Ishikawa (cell line): ENCODE data around the gene VEGFA.
A peak's percentile ranks its signal among the peaks of the same experiment; 100 is the strongest.

ENCODE experiments used
- CEBPB ChIP-seq: IDR thresholded peaks from 2 replicates; pipeline ENCODE4 v1.6.1; 2012
- CREB1 ChIP-seq: IDR thresholded peaks from 2 replicates; pipeline ENCODE4 v1.6.1; 2012; ENCODE audit warnings: low read depth
- EGR1 ChIP-seq: IDR thresholded peaks from 2 replicates; pipeline ENCODE4 v1.6.1; 2012
- EP300 ChIP-seq: IDR thresholded peaks from 2 replicates; pipeline ENCODE4 v1.6.1; 2012; ENCODE audit warnings: borderline replicate concordance
- FOXM1 ChIP-seq: IDR thresholded peaks from 2 replicates; pipeline ENCODE4 v1.6.1; 2012; ENCODE audit warnings: low read depth, borderline replicate concordance
- NFIC ChIP-seq: IDR thresholded peaks from 2 replicates; pipeline ENCODE4 v1.6.1; 2012
- RAD21 ChIP-seq: IDR thresholded peaks from 2 replicates; pipeline ENCODE4 v1.6.1; 2012; ENCODE audit warnings: low read depth
- TAF1 ChIP-seq: IDR thresholded peaks from 2 replicates; pipeline ENCODE4 v1.6.1; 2012; ENCODE audit warnings: low read depth, mild to moderate bottlenecking
- TCF12 ChIP-seq: IDR thresholded peaks from 2 replicates; pipeline ENCODE4 v1.6.1; 2012; ENCODE audit warnings: low read depth
- TEAD4 ChIP-seq: IDR thresholded peaks from 2 replicates; pipeline ENCODE4 v1.6.1; 2012
- USF1 ChIP-seq: IDR thresholded peaks from 2 replicates; pipeline ENCODE4 v1.6.1; 2012
- YY1 ChIP-seq: IDR thresholded peaks from 2 replicates; pipeline ENCODE4 v1.6.1; 2012; ENCODE audit warnings: low read depth
- ZBTB7A ChIP-seq: IDR thresholded peaks from 2 replicates; pipeline ENCODE4 v1.6.1; 2012; ENCODE audit warnings: low read depth
- TF ChIP-seq, protein P1 (sequence below): IDR thresholded peaks from 2 replicates; pipeline ENCODE4 v1.6.1; 2012
- TF ChIP-seq, protein P2 (sequence below): IDR thresholded peaks from 2 replicates; pipeline ENCODE4 v1.6.1; 2012; ENCODE audit warnings: low read depth, mild to moderate bottlenecking

VEGFA gene

GRCh38 chr6:43767553-43768505, 2.2 kb upstream of the VEGFA start:
- TF ChIP-seq, protein P1, sequence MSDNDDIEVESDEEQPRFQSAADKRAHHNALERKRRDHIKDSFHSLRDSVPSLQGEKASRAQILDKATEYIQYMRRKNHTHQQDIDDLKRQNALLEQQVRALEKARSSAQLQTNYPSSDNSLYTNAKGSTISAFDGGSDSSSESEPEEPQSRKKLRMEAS, result no peak
- TF ChIP-seq EP300 (no peak), EGR1 (no peak), CREB1 (no peak), NFIC (no peak), RAD21 (no peak), TCF12 (no peak), TAF1 (no peak), ZBTB7A (no peak), YY1 (no peak), FOXM1 (no peak), TEAD4 (no peak), CEBPB (no peak)

DNA sequence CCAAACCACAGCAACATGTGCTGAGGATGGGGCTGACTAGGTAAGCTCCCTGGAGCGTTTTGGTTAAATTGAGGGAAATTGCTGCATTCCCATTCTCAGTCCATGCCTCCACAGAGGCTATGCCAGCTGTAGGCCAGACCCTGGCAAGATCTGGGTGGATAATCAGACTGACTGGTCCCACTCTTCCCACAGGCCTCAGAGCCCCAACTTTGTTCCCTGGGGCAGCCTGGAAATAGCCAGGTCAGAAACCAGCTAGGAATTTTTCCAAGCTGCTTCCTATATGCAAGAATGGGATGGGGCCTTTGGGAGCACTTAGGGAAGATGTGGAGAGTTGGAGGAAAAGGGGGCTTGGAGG, 1.5 kb upstream of the VEGFA start:
- TF ChIP-seq FOXM1 (no peak), EGR1 (no peak), TEAD4 (no peak), USF1 (no peak), TAF1 (no peak), NFIC (no peak), CREB1 (no peak), TCF12 (no peak), ZBTB7A (no peak), YY1 (no peak), EP300 (no peak), CEBPB (no peak), RAD21 (no peak)
- TF ChIP-seq, protein P1, result no peak
- TF ChIP-seq, protein P2, sequence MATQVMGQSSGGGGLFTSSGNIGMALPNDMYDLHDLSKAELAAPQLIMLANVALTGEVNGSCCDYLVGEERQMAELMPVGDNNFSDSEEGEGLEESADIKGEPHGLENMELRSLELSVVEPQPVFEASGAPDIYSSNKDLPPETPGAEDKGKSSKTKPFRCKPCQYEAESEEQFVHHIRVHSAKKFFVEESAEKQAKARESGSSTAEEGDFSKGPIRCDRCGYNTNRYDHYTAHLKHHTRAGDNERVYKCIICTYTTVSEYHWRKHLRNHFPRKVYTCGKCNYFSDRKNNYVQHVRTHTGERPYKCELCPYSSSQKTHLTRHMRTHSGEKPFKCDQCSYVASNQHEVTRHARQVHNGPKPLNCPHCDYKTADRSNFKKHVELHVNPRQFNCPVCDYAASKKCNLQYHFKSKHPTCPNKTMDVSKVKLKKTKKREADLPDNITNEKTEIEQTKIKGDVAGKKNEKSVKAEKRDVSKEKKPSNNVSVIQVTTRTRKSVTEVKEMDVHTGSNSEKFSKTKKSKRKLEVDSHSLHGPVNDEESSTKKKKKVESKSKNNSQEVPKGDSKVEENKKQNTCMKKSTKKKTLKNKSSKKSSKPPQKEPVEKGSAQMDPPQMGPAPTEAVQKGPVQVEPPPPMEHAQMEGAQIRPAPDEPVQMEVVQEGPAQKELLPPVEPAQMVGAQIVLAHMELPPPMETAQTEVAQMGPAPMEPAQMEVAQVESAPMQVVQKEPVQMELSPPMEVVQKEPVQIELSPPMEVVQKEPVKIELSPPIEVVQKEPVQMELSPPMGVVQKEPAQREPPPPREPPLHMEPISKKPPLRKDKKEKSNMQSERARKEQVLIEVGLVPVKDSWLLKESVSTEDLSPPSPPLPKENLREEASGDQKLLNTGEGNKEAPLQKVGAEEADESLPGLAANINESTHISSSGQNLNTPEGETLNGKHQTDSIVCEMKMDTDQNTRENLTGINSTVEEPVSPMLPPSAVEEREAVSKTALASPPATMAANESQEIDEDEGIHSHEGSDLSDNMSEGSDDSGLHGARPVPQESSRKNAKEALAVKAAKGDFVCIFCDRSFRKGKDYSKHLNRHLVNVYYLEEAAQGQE, result no peak

DNA sequence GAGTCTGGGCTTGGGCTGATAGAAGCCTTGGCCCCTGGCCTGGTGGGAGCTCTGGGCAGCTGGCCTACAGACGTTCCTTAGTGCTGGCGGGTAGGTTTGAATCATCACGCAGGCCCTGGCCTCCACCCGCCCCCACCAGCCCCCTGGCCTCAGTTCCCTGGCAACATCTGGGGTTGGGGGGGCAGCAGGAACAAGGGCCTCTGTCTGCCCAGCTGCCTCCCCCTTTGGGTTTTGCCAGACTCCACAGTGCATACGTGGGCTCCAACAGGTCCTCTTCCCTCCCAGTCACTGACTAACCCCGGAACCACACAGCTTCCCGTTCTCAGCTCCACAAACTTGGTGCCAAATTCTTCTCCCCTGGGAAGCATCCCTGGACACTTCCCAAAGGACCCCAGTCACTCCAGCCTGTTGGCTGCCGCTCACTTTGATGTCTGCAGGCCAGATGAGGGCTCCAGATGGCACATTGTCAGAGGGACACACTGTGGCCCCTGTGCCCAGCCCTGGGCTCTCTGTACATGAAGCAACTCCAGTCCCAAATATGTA, 957 bp upstream of the VEGFA start:
- TF ChIP-seq NFIC (no peak), EP300 (no peak), TAF1 (no peak), EGR1 (no peak), CEBPB (no peak), TEAD4 (no peak)
- TF ChIP-seq, protein P2, result no peak

GRCh38 chr6:43770372-43771209, 580 bp downstream of the VEGFA start:
- TF ChIP-seq TAF1 (peak; percentile 45), EGR1 (peak; percentile 10; the same call in 1 of the 2 replicates), ZBTB7A (peak; percentile 47; the same call in 1 of the 2 replicates)
- TF ChIP-seq, protein P1, result no peak

- no peak for TF ChIP-seq USF1
- peak; percentile 77 for TF ChIP-seq ZBTB7A
- TF ChIP-seq YY1, result no peak
- peak; percentile 53; the same call in 1 of the 2 replicates for TF ChIP-seq TAF1
- TF ChIP-seq TCF12, result peak; percentile 26; the same call in 1 of the 2 replicates
- TF ChIP-seq RAD21, result no peak
- no peak for TF ChIP-seq CEBPB
- TF ChIP-seq EP300, result 0 out of 2 replicates have a peak, but pooled peaks have one; percentile 33
- no peak for TF ChIP-seq CREB1
- TF ChIP-seq, protein P2, result 0 out of 2 replicates have a peak, but pooled peaks have one; percentile 8
- TF ChIP-seq, protein P1, result no peak; the same call in none of the 2 replicates
- peak; percentile 13; the same call in 1 of the 2 replicates for TF ChIP-seq TEAD4
- no peak for TF ChIP-seq FOXM1
- TF ChIP-seq EGR1, result peak; percentile 98
- TF ChIP-seq NFIC, result peak; percentile 22; the same call in 1 of the 2 replicates
These were observed 1.3 kb downstream of the VEGFA start for GRCh38 chr6:43771210-43771857.
